DOHH2 (cell line): ENCODE data around the gene C13orf42.

ENCODE experiments used
- EZH2phosphoT487 ChIP-seq: fragments of 200-600 bp; sonication (generic); IDR thresholded peaks from 2 replicates; pipeline ENCODE4 v1.6.1; 2017; ENCODE audit warnings: borderline replicate concordance, mild to moderate bottlenecking, antibody characterized with exemption, low read length, moderate library complexity, mixed read lengths
- TF ChIP-seq, protein P1 (sequence below): fragments of 200-600 bp; sonication (generic); IDR thresholded peaks from one replicate; pipeline ENCODE4 v1.5.1; 2014; ENCODE audit warnings: antibody characterized with exemption, mild to moderate bottlenecking, low read depth, low read length; ENCODE audit not compliant: poor library complexity, severe bottlenecking

DNA sequence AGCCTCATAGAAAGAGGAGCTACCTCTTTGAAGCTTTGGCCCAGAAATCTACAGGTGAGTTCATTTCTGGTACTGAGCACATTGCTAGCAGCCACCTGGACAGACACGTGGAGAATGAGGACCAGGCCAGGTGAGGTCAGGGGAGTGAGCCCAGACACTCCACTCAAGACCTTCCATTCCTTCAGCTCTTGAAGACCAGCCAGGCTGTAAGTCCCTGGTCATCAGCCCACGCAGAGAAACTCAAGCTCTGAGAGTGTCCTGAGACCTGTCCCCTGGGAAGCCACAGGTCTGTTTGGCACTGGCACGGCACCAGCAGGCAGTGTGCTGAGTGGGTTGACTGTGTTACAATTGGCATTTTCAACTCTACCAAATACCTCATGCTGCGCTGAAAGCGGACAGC lies 27.4 kb downstream of the C13orf42 start:
- TF ChIP-seq, protein P1, sequence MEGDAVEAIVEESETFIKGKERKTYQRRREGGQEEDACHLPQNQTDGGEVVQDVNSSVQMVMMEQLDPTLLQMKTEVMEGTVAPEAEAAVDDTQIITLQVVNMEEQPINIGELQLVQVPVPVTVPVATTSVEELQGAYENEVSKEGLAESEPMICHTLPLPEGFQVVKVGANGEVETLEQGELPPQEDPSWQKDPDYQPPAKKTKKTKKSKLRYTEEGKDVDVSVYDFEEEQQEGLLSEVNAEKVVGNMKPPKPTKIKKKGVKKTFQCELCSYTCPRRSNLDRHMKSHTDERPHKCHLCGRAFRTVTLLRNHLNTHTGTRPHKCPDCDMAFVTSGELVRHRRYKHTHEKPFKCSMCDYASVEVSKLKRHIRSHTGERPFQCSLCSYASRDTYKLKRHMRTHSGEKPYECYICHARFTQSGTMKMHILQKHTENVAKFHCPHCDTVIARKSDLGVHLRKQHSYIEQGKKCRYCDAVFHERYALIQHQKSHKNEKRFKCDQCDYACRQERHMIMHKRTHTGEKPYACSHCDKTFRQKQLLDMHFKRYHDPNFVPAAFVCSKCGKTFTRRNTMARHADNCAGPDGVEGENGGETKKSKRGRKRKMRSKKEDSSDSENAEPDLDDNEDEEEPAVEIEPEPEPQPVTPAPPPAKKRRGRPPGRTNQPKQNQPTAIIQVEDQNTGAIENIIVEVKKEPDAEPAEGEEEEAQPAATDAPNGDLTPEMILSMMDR: no peak
- TF ChIP-seq EZH2phosphoT487: no peak
